HG02885 (cell line): ENCODE measurements around the gene RERE.
A peak's percentile ranks its signal among the peaks of the same experiment; 100 is the strongest.
"Not testable (repeated sequence)": the region's sequence is repeated elsewhere in the genome, so short reads cannot be mapped to it uniquely, and the experiment has no call there.

Experiments used
- ATAC-seq: cut with Tn5 transposase; IDR thresholded peaks from one replicate; pipeline ENCODE4 v1.9.1; 2021; ENCODE audit warnings: mild to moderate bottlenecking; ENCODE audit not compliant: unreplicated experiment, poor library complexity

Gene RERE

GRCh38 chr1:8450312-8450711 is 367.1 kb downstream of the RERE start:
- ATAC-seq: no peak

- no peak for ATAC-seq
These were observed 368.4 kb downstream of the RERE start for GRCh38 chr1:8448911-8449661.

DNA sequence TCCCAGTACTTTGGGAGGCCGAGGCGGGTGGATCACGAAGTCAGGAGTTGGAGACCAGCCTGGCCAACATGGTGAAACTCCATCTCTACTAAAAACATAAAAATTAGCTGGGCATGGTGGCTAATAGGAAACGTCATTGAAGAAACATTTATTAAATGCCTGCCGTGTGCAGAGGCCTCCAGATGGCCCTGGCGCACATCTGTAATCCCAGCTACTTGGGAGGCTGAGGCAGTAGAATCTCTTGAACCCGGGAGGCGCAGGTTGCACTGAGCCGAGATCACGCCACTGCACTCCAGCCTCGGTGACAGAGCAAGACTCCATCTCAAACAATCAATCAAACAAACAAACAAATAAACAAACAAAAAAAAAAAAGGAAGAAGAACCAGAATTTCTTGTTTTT is 368.9 kb downstream of the RERE start:
- not testable (repeated sequence) for ATAC-seq

DNA sequence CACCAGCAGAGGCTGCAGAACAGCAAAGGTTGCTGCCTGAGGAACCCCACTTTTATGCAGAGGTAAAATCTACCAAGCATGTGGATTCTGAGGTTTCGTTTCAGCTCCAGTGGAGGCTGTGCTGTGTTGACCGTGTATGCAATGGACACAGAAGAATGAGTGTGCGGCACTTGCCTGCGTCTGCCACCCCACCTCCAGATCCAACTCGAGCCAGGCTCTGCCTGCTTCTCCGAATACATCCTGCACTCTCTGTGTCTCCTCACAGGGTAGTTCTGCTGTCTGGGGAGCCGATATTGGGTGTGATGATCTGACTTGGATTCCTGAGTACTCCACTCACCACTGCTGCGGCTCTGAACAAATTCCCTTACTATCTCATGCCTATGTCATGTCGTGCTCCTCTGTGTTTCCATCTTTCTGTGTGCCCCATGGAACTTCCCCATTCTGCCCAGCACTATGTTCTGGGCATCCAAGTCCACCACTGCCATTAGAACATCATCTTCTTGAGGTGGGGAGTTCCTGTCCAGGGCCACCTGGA is 369.8 kb downstream of the RERE start:
- ATAC-seq: no peak

DNA sequence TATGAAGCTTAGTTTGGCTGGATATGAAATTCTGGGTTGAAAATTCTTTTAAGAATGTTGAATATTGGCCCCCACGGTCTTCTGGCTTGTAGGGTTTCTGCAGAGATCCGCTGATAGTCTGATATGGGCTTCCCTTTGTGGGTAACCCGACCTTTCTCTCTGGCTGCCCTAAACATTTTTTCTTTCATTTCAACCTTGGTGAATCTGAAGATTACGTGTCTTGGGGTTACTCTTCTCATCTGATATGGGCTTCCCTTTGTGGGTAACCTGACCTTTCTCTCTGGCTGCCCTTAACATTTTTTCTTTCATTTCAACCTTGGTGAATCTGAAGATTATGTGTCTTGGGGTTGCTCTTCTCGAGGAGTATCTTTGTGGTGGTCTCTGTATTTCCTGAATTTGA is 371.3 kb downstream of the RERE start:
- ATAC-seq: not testable (repeated sequence)

DNA sequence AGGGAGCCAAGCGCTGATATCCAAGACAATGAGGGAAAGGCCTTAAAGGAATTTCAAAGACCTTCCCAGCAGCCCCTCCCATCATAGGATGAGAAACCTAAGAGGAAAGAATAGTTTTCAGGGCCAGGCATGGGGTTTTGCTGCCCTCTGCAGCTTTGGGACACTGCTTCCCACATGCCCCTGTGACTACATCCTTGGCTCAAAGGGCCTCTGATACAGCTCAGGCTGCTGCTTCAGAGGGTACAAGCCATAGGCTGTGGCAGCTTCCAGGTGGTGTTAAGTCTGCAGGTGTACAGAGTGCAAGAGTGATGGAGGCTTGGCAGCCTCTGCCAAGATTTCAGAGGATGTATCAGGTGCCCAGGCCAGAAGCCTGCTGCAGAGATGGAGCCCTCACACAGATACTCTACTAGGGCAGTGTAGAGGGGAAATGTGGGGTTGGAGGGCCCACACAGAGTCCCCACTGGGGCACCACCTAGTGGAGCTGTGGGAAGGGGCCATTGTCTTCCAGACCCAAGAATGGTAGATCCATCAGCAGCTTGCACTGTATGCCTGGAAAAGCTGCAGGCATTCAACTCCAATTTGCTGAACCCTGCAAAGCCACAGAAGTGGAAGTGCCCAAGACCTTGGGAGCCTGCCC is 373.8 kb downstream of the RERE start:
- no peak for ATAC-seq

DNA sequence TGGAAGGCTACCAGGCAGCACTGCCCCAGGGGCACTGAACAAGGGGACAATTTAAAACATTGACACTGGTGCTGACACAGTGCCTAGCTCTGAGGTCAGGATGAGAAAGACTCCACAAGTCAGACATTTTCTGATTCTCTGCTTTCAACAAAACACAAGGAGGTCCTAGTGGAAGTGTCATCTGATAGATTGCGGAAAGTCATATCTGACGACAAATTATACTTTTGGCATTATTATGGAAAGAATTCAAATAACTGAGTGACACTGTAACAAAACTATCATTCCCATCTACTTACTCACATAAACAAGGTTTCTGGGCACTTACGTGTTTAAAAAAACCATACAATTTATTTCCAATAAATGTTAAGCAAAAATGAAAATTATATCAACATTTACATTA is 376.0 kb downstream of the RERE start:
- ATAC-seq: no peak

- no peak for ATAC-seq
These were observed 378.3 kb downstream of the RERE start for GRCh38 chr1:8439015-8439702.

DNA sequence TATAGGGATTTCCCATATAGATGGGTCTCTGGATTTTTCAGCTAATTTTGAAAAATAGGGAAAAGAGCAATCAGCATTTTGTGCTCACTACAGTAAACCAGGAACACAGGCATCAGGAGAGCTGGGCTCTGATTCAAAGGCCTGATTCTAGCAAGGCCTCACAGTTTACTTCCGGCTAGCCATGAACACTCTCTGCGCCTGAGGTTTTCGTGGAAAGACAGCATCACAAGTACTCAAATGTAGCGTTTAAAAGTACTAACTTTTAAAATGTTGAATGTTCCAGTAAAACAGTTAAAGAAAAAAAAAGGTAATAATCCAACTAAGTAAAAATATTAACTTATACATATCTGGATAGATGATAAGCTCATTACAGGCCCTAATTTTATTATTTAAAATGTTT is 379.0 kb downstream of the RERE start:
- no peak for ATAC-seq

DNA sequence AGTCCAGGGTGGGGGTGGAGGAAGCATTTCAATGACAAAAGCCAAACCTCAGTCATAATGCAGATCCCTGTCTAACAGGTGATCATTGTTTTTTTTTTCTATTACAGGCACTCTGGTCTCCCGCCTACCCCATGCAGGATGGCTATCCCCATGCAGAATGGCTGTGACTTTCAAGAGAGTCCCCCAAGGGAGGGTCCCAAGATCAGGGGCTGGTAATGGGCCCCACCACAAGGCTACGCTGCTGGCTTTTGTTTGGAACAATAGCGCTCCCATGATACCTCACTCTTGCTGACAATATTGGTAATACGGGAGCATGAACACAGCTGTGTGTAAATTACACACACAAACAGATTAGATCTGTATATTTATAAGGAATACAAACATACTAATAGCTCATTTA is 380.1 kb downstream of the RERE start:
- no peak for ATAC-seq

DNA sequence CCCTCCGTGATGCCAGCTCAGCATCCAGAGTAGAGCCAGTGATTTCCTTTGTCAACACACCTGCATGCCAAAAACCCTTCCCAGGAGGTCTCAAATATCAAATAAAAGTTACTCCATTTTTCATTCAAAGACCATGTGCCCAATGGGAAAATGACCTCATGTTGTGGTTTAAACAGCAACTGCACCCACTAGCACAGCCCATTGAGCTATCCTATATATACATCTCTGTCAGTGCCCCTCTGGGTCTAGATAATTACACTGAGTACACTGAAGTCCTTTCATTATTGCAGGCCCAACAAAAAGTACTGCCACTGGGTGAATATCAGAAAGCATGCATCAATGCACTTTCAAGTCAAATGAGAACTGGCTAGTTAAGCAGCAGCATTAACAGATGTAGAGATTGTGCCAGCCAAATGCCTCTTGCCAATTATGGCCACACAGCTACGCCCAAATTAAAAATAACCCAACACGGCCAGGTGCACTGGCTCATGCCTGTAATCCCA is 381.8 kb downstream of the RERE start:
- no peak for ATAC-seq

DNA sequence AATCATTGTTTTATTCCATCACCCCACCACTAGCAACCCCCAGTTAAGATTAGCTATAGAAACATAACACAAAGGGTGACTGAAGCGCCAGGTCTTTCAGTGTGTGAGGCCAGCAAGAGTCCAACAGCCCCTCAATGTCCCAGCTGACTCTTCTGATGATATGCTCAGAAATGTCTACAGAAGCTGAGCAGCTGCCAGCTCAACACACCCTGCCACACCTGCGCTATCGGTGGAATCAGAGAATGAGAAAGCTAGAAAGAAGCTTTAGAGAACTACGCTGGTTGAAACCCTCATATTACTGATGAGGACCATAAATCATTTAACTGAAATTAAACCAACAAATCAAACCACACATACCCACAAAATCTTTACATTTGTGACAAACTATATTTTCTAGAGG is 383.3 kb downstream of the RERE start:
- no peak for ATAC-seq

GRCh38 chr1:8431784-8432183 is 385.7 kb downstream of the RERE start:
- no peak for ATAC-seq

- no peak for ATAC-seq
These were observed 386.4 kb downstream of the RERE start for GRCh38 chr1:8431019-8431418.

DNA sequence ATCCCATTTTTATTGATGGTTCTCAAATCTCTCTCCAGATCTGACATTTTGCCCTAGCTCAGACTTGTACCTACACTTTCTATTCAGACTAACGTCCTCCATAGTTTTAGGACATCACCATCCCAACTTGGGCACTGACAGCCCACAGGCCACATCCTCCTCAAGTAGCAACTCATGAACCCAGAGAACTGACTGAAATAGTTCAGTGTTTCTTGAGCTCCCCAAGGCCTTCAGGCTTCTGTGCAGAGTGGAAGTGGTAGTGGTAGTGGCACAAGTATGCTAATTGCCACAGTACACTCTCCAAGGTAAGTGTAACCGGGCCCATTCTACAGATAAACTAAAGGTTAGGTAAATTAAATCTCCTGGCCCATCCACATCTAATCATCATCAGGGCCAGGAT is 387.0 kb downstream of the RERE start:
- ATAC-seq: no peak

GRCh38 chr1:8429549-8430110 is 387.8 kb downstream of the RERE start:
- ATAC-seq: no peak

DNA sequence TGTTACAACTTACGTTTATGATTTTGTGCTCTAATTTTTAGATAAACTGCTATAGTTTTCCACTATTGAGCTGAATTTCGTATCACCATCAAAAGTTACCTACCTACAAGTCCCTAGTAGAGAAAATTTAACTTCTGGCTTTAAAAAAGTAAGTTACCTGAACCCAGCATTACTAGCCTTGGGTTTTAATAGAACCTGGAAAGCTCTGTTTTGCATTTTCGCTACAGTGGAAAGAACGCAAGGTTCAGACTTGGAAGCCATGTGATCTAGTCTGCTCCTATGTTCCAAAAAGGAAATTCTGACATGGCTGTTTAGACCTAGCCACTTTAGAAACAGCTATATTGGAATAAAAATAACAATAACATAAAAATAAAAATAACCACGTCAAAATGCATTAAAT is 389.0 kb downstream of the RERE start:
- no peak for ATAC-seq

- no peak for ATAC-seq
These were observed 389.5 kb downstream of the RERE start for GRCh38 chr1:8427986-8428385.

DNA sequence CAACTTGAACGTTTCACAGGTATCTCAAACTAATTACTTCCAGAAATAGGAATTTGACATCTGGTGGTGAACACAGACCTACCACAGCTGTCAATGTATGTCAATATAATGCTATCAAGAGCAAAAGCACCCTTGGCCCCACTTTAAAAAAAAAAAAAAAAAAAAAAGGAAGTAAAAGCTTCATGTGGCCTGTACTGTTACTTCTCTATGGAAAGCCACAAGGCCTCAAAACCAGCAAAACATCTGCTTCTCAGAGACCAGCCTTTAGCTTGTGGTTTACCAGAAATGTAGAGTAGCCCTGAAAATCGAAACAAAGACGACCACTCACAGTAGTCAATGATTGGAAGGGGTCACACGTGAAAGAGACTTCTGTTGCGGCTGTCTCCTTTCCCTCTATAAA is 389.9 kb downstream of the RERE start:
- ATAC-seq: peak; percentile 75

- ATAC-seq: no peak
These were observed 390.4 kb downstream of the RERE start for GRCh38 chr1:8426996-8427395.

DNA sequence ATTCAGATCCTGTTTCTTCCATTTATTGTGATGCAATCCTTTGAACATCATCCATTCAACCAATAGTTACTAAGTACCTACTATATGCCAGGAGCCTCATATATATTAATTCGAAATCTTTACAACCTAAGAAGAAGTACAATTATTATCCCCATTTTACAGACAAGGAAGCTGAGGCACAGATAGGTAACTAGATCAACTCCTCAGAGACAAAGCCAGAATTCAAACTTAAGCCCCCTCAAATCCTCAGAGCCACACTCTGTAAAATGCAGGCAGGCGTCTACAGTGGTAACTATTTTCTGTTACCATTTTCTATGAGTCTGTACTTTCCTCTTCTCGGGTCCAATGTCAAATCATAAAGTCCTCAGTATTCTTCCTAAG is 391.7 kb downstream of the RERE start:
- no peak for ATAC-seq
